IMR-90 (cell line): ENCODE data around the gene RPS6KA5.

Experiments
- CTCF ChIP-seq: conservative IDR thresholded peaks from 2 replicates; pipeline ENCODE4 v1.5.1; 2012; ENCODE audit warnings: mild to moderate bottlenecking, low read depth, low read length, improper control_type of control experiment
- MAFK ChIP-seq: IDR thresholded peaks from 2 replicates; pipeline ENCODE4 v1.6.1; 2012; ENCODE audit warnings: low read depth, low read length, improper control_type of control experiment
- MXI1 ChIP-seq: IDR thresholded peaks from 2 replicates; pipeline ENCODE4 v1.6.1; 2012; ENCODE audit warnings: low read depth, mild to moderate bottlenecking, low read length, moderate library complexity, borderline replicate concordance
- NFE2L2 ChIP-seq: fragments of 150-350 bp; IDR thresholded peaks from 2 replicates; pipeline ENCODE4 v1.6.1; 2016; ENCODE audit warnings: low read depth, mild to moderate bottlenecking, low read length
- POLR2A ChIP-seq: IDR thresholded peaks from 2 replicates; pipeline ENCODE4 v1.6.1; 2012; ENCODE audit warnings: mild to moderate bottlenecking, low read depth, low read length
- RAD21 ChIP-seq: IDR thresholded peaks from 2 replicates; pipeline ENCODE4 v1.6.1; 2012; ENCODE audit warnings: low read length, improper control_type of control experiment
- RFX5 ChIP-seq: IDR thresholded peaks from 2 replicates; pipeline ENCODE4 v1.8.0; 2012; ENCODE audit warnings: low read depth, mild to moderate bottlenecking, low read length, moderate library complexity
- USF2 ChIP-seq: fragments of 150-350 bp; IDR thresholded peaks from 2 replicates; pipeline ENCODE4 v1.6.1; 2017; ENCODE audit warnings: mild to moderate bottlenecking, antibody characterized with exemption, low read length, low read depth

GRCh38 chr14:90828642-90829487 lies 231.6 kb downstream of the RPS6KA5 start:
- TF ChIP-seq POLR2A (no peak), CTCF (no peak), RAD21 (no peak), RFX5 (no peak), MAFK (no peak), MXI1 (no peak), NFE2L2 (no peak), USF2 (no peak)
